Measurements from ENCODE around the gene KCNK4. TPM values are rescaled to one million over a fixed set of nuclear protein-coding genes. Genes with fewer than 3 reads are reported as not detected.

KCNK4 gene
- total and polyA plus RNA-seq, 11 donors = not detected

- H3K9me3 ChIP-seq = no peaks in the 10 kb centered on the region
- 26 to 39% (median 36%) methylated on average over 21 to 23 of the region's 23 CpGs for WGBS, 4 donors
- peaks cover 2 to 44% (median 33%) of the 10 kb centered on the region in 12 donors for H3K4me1 ChIP-seq
- H3K36me3 ChIP-seq = peaks cover 0 to 38% (median 28%) of the 10 kb centered on the region in 9 donors
- TF ChIP-seq CTCF (IDR thresholded peaks at IDR 0.05) (no peak), POLR2A (IDR thresholded peaks at IDR 0.05) (no peak)
- H3K27me3 ChIP-seq = no peaks in the 10 kb centered on the region
- DNase-seq (peak in 4 of 5 donors; percentile 68 to 76 (median 71)), ATAC-seq (peak in 2 of 4 donors; percentile 0)
- intact Hi-C loops (cut with DNase I) = loop anchor here in 3 of 10 donors (1.0 to 2.0 kb wide), 3 partner anchors 17 to 21 kb away; partner anchors contain the start of genes PLCB3 (in 2 of the 3) and PPP1R14B (in 1 of the 3)
- peak overlapping the region; percentile 63 to 95 (median 79) for H3K4me3 ChIP-seq
- peak overlapping the region; percentile 86 to 100 (median 97) for H3K27ac ChIP-seq
These were observed 22.8 kb upstream of the KCNK4 start for GRCh38 chr11:64268025-64268892.

DNA sequence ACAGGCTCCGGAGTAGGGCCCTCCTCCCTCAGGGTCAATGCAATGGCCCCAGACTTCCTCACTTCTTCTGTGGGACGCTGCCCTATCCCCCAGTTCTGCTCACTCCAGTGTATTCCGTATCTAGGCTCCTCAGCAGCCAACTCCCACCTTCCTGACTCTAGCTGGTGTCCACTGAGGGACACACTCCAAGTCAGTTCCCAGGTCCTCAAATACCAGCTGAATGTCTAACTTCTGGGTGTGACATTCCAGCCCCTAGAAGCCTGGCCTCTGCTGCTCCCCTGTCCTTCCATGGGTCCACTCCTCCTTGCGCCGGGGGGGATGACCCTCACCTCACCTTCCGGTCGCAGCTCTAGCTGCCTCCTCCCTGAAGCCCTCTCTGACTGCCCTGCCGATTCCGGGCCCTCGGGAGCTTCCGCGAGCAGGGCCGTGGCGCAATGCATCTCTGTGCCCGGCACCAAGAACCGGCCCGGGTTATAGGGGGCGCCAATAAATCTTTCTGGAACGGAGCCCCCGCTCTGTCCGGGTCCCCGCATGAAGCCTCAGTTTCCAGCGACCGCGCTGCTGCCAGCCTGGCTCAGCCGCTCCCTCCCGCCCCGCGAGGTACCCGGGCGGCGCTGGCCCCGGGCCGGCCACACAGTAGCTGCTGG, 22.1 kb upstream of the KCNK4 start:
- H3K4me3 ChIP-seq = peak overlapping the region; percentile 63 to 95 (median 79)
- no peaks in the 10 kb centered on the region for H3K27me3 ChIP-seq
- DNase-seq = peak; percentile 59 to 84 (median 80)
- no peaks in the 10 kb centered on the region for H3K9me3 ChIP-seq
- WGBS, 4 donors = 0 to 2% (median 1%) methylated on average over 14 to 34 of the region's 34 CpGs
- ATAC-seq = peak in 2 of 4 donors; percentile 7 to 27
- peaks cover 0 to 31% (median 20%) of the 10 kb centered on the region in 9 donors for H3K36me3 ChIP-seq
- intact Hi-C loops (cut with DNase I) = loop anchor here in 4 of 10 donors (1.0 to 2.0 kb wide), 3 partner anchors 18 to 22 kb away; partner anchors contain the start of genes PLCB3 (in 3 of the 4) and PPP1R14B (in 1 of the 4)
- TF ChIP-seq CTCF (IDR thresholded peaks at IDR 0.05) (peak in 1 of 12 donors; percentile 12), POLR2A (IDR thresholded peaks at IDR 0.05) (no peak)
- peak overlapping the region; percentile 86 to 100 (median 97) for H3K27ac ChIP-seq
- peaks cover 2 to 51% (median 33%) of the 10 kb centered on the region in 12 donors for H3K4me1 ChIP-seq

DNA sequence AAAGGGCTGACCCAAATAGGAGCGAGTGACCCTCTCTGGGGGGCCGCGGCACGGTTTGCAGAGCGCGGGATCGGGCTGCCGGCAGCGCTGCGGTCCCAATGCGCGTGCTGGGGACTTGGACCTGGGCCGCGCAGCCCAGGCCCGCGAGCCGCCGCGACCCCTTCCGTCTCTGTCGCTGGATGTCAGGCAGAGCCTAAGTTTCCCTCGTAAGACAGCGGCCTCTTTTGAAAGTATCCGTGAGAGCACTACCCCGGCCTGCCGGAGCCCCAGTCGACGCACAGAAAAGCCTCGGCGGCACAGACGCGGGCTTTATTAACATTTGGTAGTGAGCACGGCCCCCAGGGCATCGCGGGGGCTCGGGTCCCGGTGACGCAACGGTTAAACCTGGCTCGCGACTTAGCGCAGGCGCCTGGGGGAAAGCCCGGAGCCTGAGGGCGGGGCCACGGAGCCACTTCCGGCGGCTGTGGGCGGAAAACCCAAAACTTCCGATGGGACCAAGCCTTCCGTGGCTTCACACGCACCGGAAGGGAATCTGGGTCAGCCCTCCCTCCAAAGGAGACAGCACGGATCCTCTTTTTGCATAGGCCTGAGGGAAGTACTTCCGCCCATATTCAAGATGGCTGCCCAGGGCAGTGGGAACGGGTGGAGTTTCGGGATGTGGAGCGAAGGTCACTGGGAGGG, 21.4 kb upstream of the KCNK4 start:
- WGBS, 4 donors = 0 to 1% (median 0%) methylated on average over 25 to 58 of the region's 58 CpGs
- H3K36me3 ChIP-seq = peaks cover 0 to 24% (median 16%) of the 10 kb centered on the region in 9 donors
- peak; percentile 86 to 91 (median 90) for ATAC-seq
- peaks cover 2 to 51% (median 33%) of the 10 kb centered on the region in 12 donors for H3K4me1 ChIP-seq
- TF ChIP-seq POLR2A (IDR thresholded peaks at IDR 0.05) (peak in 1 of 2 donors; percentile 50), CTCF (IDR thresholded peaks at IDR 0.05) (peak in 5 of 12 donors; percentile 6 to 53 (median 12))
- peak overlapping the region; percentile 86 to 100 (median 97) for H3K27ac ChIP-seq
- intact Hi-C loops (cut with DNase I) = loop anchor here in 5 of 10 donors (1.0 to 2.0 kb wide), 7 partner anchors 16 to 36 kb away; partner anchors contain the start of genes ESRRA (in 3 of the 5), GPR137 (in 3 of the 5), FKBP2 (in 2 of the 5) and PLCB3 (in 2 of the 5)
- no peaks in the 10 kb centered on the region for H3K9me3 ChIP-seq
- peak; percentile 98 to 99 (median 98) for DNase-seq
- peak overlapping the region; percentile 63 to 98 (median 80) for H3K4me3 ChIP-seq
- H3K27me3 ChIP-seq = no peaks in the 10 kb centered on the region
